C4-2B (cell line): ENCODE measurements around the gene HTR6.

ENCODE experiments used
- H3K27ac ChIP-seq: fragments of 450-650 bp; 2 replicates; pipeline ENCODE4 v1.5.1; 2017
- CTCF ChIP-seq: fragments of 450-650 bp; conservative IDR thresholded peaks from 2 replicates; pipeline ENCODE4 v1.5.1; 2017; ENCODE audit warnings: mild to moderate bottlenecking
- ZFX ChIP-seq: fragments of 450-650 bp; IDR thresholded peaks from 2 replicates; pipeline ENCODE4 v1.6.1; 2017

The HTR6 gene

GRCh38 chr1:19730232-19730631 lies 65.6 kb downstream of the HTR6 start:
- H3K27ac ChIP-seq = no peak overlapping the region
- TF ChIP-seq ZFX = no peak
- TF ChIP-seq CTCF = no peak
